Neural crest cell (in vitro differentiated cells): ENCODE results near the gene IL23R. TPM values are rescaled to one million over a fixed set of nuclear protein-coding genes. Genes with fewer than 3 reads are reported as not detected.
"Not testable (repeated sequence)": the region's sequence is repeated elsewhere in the genome, so short reads cannot be mapped to it uniquely, and the experiment has no call there.

Experiments used
- DNase-seq: peaks from one replicate; pipeline ENCODE4 v3.0.0; 2021; ENCODE audit warnings: low read depth, mixed read lengths, low spot score
- H3K27ac Mint-ChIP-seq: one replicate; pipeline ENCODE4 v1.8.0; 2021; ENCODE audit warnings: mild to moderate bottlenecking, mixed read lengths; ENCODE audit not compliant: unreplicated experiment
- H3K27me3 Mint-ChIP-seq: 2 replicates; pipeline ENCODE4 v1.8.0; 2021; ENCODE audit warnings: low read depth, mild to moderate bottlenecking, mixed read lengths
- H3K36me3 Mint-ChIP-seq: 2 replicates; pipeline ENCODE4 v1.8.0; 2021; ENCODE audit warnings: low read depth, mild to moderate bottlenecking, mixed read lengths
- H3K4me1 Mint-ChIP-seq: 2 replicates; pipeline ENCODE4 v1.8.0; 2021; ENCODE audit warnings: mixed read lengths
- H3K4me3 Mint-ChIP-seq: one replicate; pipeline ENCODE4 v1.8.0; 2021; ENCODE audit warnings: mild to moderate bottlenecking, mixed read lengths
- H3K9me3 Mint-ChIP-seq: 2 replicates; pipeline ENCODE4 v1.8.0; 2021; ENCODE audit warnings: mixed read lengths
- CTCF ChIP-seq: fragments of 200-600 bp; sonication (generic); conservative IDR thresholded peaks from 2 replicates; pipeline ENCODE4 v1.5.0; 2021; ENCODE audit warnings: antibody characterized with exemption, mild to moderate bottlenecking
- total RNA-seq: library from RNA; stranded (reverse); gene quantifications from 2 replicates; pipeline ENCODE4 v1.2.1, GENCODE V29; 2021

The IL23R gene
- total RNA-seq, 1 donor from 2014 or later, result not detected

GRCh38 chr1:67143966-67144365 lies 22.3 kb upstream of the IL23R start:
- Mint-ChIP-seq H3K27ac (no peak overlapping the region), H3K4me3 (no peak overlapping the region), H3K27me3 (no peaks in the 10 kb centered on the region), H3K9me3 (no peaks in the 10 kb centered on the region), H3K4me1 (peaks cover 3% of the 10 kb centered on the region), H3K36me3 (no peaks in the 10 kb centered on the region)
- TF ChIP-seq CTCF, result no peak
- no peak for DNase-seq

GRCh38 chr1:67144696-67145095 lies 21.6 kb upstream of the IL23R start:
- TF ChIP-seq CTCF, result peak; percentile 53
- Mint-ChIP-seq H3K4me1 (peaks cover 7% of the 10 kb centered on the region), H3K9me3 (no peaks in the 10 kb centered on the region), H3K27me3 (no peaks in the 10 kb centered on the region), H3K36me3 (no peaks in the 10 kb centered on the region), H3K27ac (no peak overlapping the region), H3K4me3 (no peak overlapping the region)
- DNase-seq, result no peak

- no peak for DNase-seq
- Mint-ChIP-seq H3K27ac (no peak overlapping the region), H3K36me3 (no peaks in the 10 kb centered on the region), H3K4me3 (no peak overlapping the region), H3K27me3 (peaks cover 5% of the 10 kb centered on the region), H3K9me3 (no peaks in the 10 kb centered on the region), H3K4me1 (peaks cover 7% of the 10 kb centered on the region)
- TF ChIP-seq CTCF, result no peak
These were observed 20.2 kb upstream of the IL23R start for GRCh38 chr1:67146101-67146500.

- no peaks in the 10 kb centered on the region for H3K9me3 Mint-ChIP-seq
- no peak overlapping the region for H3K27ac Mint-ChIP-seq
- no peak for DNase-seq
- peaks cover 9% of the 10 kb centered on the region for H3K27me3 Mint-ChIP-seq
- H3K4me3 Mint-ChIP-seq, result no peak overlapping the region
- no peak for TF ChIP-seq CTCF
- H3K4me1 Mint-ChIP-seq, result peaks cover 7% of the 10 kb centered on the region
- H3K36me3 Mint-ChIP-seq, result no peaks in the 10 kb centered on the region
These were observed 19.7 kb upstream of the IL23R start for GRCh38 chr1:67146539-67146938.

- H3K36me3 Mint-ChIP-seq, H3K4me3 Mint-ChIP-seq, DNase-seq, H3K4me1 Mint-ChIP-seq, H3K27ac Mint-ChIP-seq, H3K9me3 Mint-ChIP-seq: not testable (repeated sequence)
- peaks cover 20% of the 10 kb centered on the region for H3K27me3 Mint-ChIP-seq
These were observed 18.3 kb upstream of the IL23R start for GRCh38 chr1:67147973-67148372.

- no peak overlapping the region for H3K4me3 Mint-ChIP-seq
These were observed 17.6 kb upstream of the IL23R start for GRCh38 chr1:67148516-67149178.

More at GRCh38 chr1:67148516-67149178, 17.6 kb upstream of the IL23R start:
- Mint-ChIP-seq H3K36me3 (no peaks in the 10 kb centered on the region), H3K27me3 (peaks cover 25% of the 10 kb centered on the region), H3K9me3 (no peaks in the 10 kb centered on the region), H3K27ac (no peak overlapping the region), H3K4me1 (peaks cover 7% of the 10 kb centered on the region)
- no peak for DNase-seq
- no peak for TF ChIP-seq CTCF
